ENCODE measurements around the gene BDKRB2. TPM values are rescaled to one million over a fixed set of nuclear protein-coding genes. Genes with fewer than 3 reads are reported as not detected.

The BDKRB2 gene
- total RNA-seq, 1 experiment from 2014 or later, result 0.49 TPM

- no peak overlapping the region for H3K9ac ChIP-seq (ENCODE audit: low read length)
- no peak for ATAC-seq
- H3K4me1 ChIP-seq (ENCODE audit: control insufficient read depth in 1 of 2, insufficient read depth in 2 of 2, low read length in 2 of 2), result no peaks in the 10 kb centered on the region
- no peaks in the 10 kb centered on the region for H3K79me2 ChIP-seq (ENCODE audit: insufficient read depth, low read length)
- H3K9me2 ChIP-seq (ENCODE audit: insufficient read depth), result no peaks in the 10 kb centered on the region
- ChIA-PET CTCF (interaction anchor here (1.4 kb wide), 1 partner anchor 160 kb away, joined by 3 read pairs; no protein-coding TSS in a partner anchor), POLR2A (no interaction called here), RAD21 (ENCODE audit: low non-redundant PET in 1 of 2, low total read pairs in 2 of 2, uncharacterized antibody in 2 of 2, unreplicated experiment in 2 of 2) (no interaction called here)
- no peak overlapping the region for H3K27ac ChIP-seq (ENCODE audit: low read depth, low read length)
- no peak overlapping the region for H3K4me2 ChIP-seq (ENCODE audit: low read length)
- no peaks in the 10 kb centered on the region for H3K9me3 ChIP-seq (ENCODE audit: control insufficient read depth in 1 of 2, insufficient read depth in 1 of 2, low read depth in 1 of 2, low read length in 2 of 2)
- no peak overlapping the region for H3K4me3 ChIP-seq (replicated peaks in 1 of 2; ENCODE audit: low read depth in 1 of 2, low read length in 2 of 2)
- H4K20me1 ChIP-seq (ENCODE audit: insufficient read depth), result no peaks in the 10 kb centered on the region
- H3K27me3 ChIP-seq (ENCODE audit: insufficient read depth, low read length), result peaks cover 36% of the 10 kb centered on the region
- DNase-seq (ENCODE audit: low read depth, low spot score), result no peak
- BruUV-seq (replicated peaks), result no TSS peak
- H2AFZ ChIP-seq (ENCODE audit: low read depth, low read length, poor library complexity, severe bottlenecking), result no peak overlapping the region
- intact Hi-C loops (cut with micrococcal nuclease), result no loop called here
- H3K36me3 ChIP-seq (ENCODE audit: control insufficient read depth in 1 of 2, insufficient read depth in 2 of 2, low read length in 2 of 2), result no peaks in the 10 kb centered on the region
- no peak for TF ChIP-seq REST (IDR thresholded peaks at IDR 0.05; ENCODE audit: low read depth)
- no peak for TF ChIP-seq YY1 (IDR thresholded peaks at IDR 0.05; ENCODE audit: extremely low read depth, insufficient replicate concordance, low read depth, low read length)
- TF ChIP-seq POLR2AphosphoS5 (IDR thresholded peaks at IDR 0.05; ENCODE audit: low read depth, low read length), result no peak
- no peak for TF ChIP-seq EZH2phosphoT487 (IDR thresholded peaks at IDR 0.05; ENCODE audit: borderline replicate concordance)
- TF ChIP-seq JUND (IDR thresholded peaks at IDR 0.05), result no peak
- TF ChIP-seq ZNF274 (IDR thresholded peaks at IDR 0.05; ENCODE audit: low read depth, low read length), result no peak
- TF ChIP-seq EGR1 (IDR thresholded peaks at IDR 0.05; ENCODE audit: low read depth), result no peak
- no peak for TF ChIP-seq SIN3A (IDR thresholded peaks at IDR 0.05; ENCODE audit: low read depth)
- no peak for TF ChIP-seq CEBPB (IDR thresholded peaks at IDR 0.05; ENCODE audit: low read depth)
- TF ChIP-seq ELF1 (IDR thresholded peaks at IDR 0.05; ENCODE audit: borderline replicate concordance, low read depth), result no peak
- no peak for TF ChIP-seq CBX3 (IDR thresholded peaks at IDR 0.05; ENCODE audit: low read depth)
- no peak for TF ChIP-seq EZH2 (IDR thresholded peaks at IDR 0.05)
- no peak for TF ChIP-seq ZBTB33 (IDR thresholded peaks at IDR 0.05; ENCODE audit: extremely low read depth, insufficient replicate concordance, low read length)
- TF ChIP-seq ATF3 (IDR thresholded peaks at IDR 0.05), result no peak
- no peak for TF ChIP-seq SRF (IDR thresholded peaks at IDR 0.05; ENCODE audit: low read depth)
- TF ChIP-seq SP1 (IDR thresholded peaks at IDR 0.05; ENCODE audit: low read depth), result no peak
- no peak for TF ChIP-seq RAD21 (IDR thresholded peaks at IDR 0.05; ENCODE audit: low read depth)
- no peak for TF ChIP-seq MAX (IDR thresholded peaks at IDR 0.05)
- TF ChIP-seq CTCF (IDR thresholded peaks at IDR 0.05 in 2 of 3, conservative IDR thresholded peaks at IDR 0.05 in 1 of 3; ENCODE audit: borderline replicate concordance in 1 of 3, insufficient read depth in 1 of 3, low read depth in 2 of 3, low read length in 2 of 3), result no peak
- TF ChIP-seq POLR2A (IDR thresholded peaks at IDR 0.05; ENCODE audit: borderline replicate concordance, extremely low read depth, insufficient read depth, insufficient read length), result no peak
These were observed 56.4 kb downstream of the BDKRB2 start for GRCh38 chr14:96261053-96261452.

Measured in HCT116 (cell line).